Body of pancreas (tissue), 4 donors: ENCODE measurements around the gene C16orf92. TPM values are rescaled to one million over a fixed set of nuclear protein-coding genes. Genes with fewer than 3 reads are reported as not detected.

Experiments
- ATAC-seq: fragments of 150-250 bp; one replicate; pipeline ENCODE4 v1.9.1; 2016
- DNase-seq, 4 donors: peaks; one replicate each; pipeline ENCODE4 v3.0.0-alpha.2; 2019
- H3K27ac ChIP-seq, 4 donors: fragments of 200-600 bp; sonication (generic); 1 replicate in 3 of 4; 2 replicates in 1 of 4; pipeline versions ENCODE4 v1.5.1 to v1.6.1; 2016 to 2019; ENCODE audit warnings: mild to moderate bottlenecking in 1 of 4, mixed read lengths in 1 of 4, moderate library complexity in 1 of 4
- H3K27me3 ChIP-seq, 2 donors: fragments of 200-600 bp; sonication (generic); one replicate each; pipeline ENCODE4 v1.6.0; 2016; ENCODE audit warnings: mild to moderate bottlenecking in 1 of 2
- H3K36me3 ChIP-seq, 2 donors: fragments of 200-600 bp; sonication (generic); replicated peaks in 1 of 2; 2 replicates each; pipeline ENCODE4 v1.5.1; 2016; ENCODE audit warnings: low read depth in 2 of 2; ENCODE audit not compliant: insufficient read depth in 1 of 2
- H3K4me1 ChIP-seq: fragments of 200-600 bp; sonication (generic); one replicate; pipeline ENCODE4 v1.6.0; 2016
- H3K4me3 ChIP-seq, 2 donors: fragments of 200-600 bp; sonication (generic); 1 replicate in 1 of 2; 2 replicates in 1 of 2; pipeline ENCODE4 v1.5.1; 2016 to 2019
- H3K9me3 ChIP-seq, 3 donors: fragments of 200-600 bp; sonication (generic); 1 replicate in 2 of 3; 2 replicates in 1 of 3; pipeline ENCODE4 v1.5.1; 2016
- POLR2A ChIP-seq, 3 donors: fragments of 450-650 bp; IDR thresholded peaks; one replicate each; pipeline ENCODE4 v1.6.1; 2016; ENCODE audit warnings: antibody characterized with exemption in 3 of 3, mild to moderate bottlenecking in 2 of 3
- WGBS, 2 donors: methylation state at CpG; one replicate each; pipeline ENCODE4 v1.1.5; 2017; 5-methylcytosine and 5-hydroxymethylcytosine counted together
- intact Hi-C: fragments of 100-400 bp; cut with DNase I; formaldehyde crosslinking; loops from one replicate; pipeline ENCODE4 v1.15.1; 2023
- total RNA-seq, 2 donors: library from RNA; depleted of rRNA; stranded (reverse); fragments of >200 nt; gene quantifications; one replicate each; pipeline ENCODE4 v1.1.0, GENCODE V29; 2016
- TF ChIP-seq, protein P1 (sequence below), 7 experiments: fragments of 450-650 bp in 4 of 7; fragments of 200-600 bp in 3 of 7; sonication (generic) in 3 of 7; IDR thresholded peaks; one replicate each; pipeline ENCODE4 v1.5.1; 2016 to 2019; ENCODE audit warnings: antibody characterized with exemption in 7 of 7

Gene C16orf92
- total RNA-seq, 2 donors from 2014 or later, result not detected

DNA sequence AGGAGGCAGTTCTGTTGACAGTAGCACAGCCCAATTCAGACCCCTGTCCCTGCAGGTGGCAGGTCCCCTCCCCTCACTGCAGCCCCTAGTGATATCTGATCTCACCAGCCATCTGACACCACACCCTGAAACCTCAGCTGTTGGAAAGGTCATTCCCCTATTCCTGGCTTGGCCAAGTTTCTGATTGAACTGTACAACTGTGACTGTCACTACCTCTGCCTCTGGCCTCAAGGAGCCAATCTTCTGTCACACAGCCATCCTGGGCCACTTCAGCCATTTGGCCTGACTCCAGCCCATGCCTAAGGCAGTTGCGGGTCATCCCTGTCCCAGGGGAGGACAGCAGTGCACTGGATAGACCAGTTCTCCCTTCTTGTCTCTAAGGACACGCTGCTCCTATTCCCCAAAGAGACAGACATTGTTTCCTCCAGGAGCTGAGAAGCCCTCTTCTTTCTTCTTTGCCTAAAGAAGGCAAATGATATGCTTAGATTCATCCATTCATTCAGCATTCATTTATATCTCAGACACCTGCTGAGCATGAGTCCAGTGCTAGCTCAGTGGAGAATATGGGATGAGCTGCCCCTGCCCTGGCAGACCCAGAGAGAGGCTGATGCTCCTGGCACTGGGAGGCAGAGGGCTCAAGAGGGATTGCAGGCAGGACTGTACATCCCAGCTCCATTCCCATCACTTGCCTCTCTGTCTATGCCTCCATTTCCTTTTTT, 38.0 kb downstream of the C16orf92 start:
- Histone ChIP-seq H3K4me1 (peaks cover 15% of the 10 kb centered on the region), H3K36me3 (no peaks in the 10 kb centered on the region), H3K27me3 (no peaks in the 10 kb centered on the region), H3K27ac (no peak overlapping the region), H3K9me3 (no peaks in the 10 kb centered on the region), H3K4me3 (no peak overlapping the region)
- TF ChIP-seq, protein P1, sequence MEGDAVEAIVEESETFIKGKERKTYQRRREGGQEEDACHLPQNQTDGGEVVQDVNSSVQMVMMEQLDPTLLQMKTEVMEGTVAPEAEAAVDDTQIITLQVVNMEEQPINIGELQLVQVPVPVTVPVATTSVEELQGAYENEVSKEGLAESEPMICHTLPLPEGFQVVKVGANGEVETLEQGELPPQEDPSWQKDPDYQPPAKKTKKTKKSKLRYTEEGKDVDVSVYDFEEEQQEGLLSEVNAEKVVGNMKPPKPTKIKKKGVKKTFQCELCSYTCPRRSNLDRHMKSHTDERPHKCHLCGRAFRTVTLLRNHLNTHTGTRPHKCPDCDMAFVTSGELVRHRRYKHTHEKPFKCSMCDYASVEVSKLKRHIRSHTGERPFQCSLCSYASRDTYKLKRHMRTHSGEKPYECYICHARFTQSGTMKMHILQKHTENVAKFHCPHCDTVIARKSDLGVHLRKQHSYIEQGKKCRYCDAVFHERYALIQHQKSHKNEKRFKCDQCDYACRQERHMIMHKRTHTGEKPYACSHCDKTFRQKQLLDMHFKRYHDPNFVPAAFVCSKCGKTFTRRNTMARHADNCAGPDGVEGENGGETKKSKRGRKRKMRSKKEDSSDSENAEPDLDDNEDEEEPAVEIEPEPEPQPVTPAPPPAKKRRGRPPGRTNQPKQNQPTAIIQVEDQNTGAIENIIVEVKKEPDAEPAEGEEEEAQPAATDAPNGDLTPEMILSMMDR (IDR thresholded peaks at IDR 0.05), result no peak
- no peak for TF ChIP-seq POLR2A (IDR thresholded peaks at IDR 0.05)
- ATAC-seq (no peak), DNase-seq (no peak)
- WGBS, 2 donors, result 60 to 67% methylated on average over 2 of the region's 2 CpGs
- intact Hi-C loops, result no loop called here

DNA sequence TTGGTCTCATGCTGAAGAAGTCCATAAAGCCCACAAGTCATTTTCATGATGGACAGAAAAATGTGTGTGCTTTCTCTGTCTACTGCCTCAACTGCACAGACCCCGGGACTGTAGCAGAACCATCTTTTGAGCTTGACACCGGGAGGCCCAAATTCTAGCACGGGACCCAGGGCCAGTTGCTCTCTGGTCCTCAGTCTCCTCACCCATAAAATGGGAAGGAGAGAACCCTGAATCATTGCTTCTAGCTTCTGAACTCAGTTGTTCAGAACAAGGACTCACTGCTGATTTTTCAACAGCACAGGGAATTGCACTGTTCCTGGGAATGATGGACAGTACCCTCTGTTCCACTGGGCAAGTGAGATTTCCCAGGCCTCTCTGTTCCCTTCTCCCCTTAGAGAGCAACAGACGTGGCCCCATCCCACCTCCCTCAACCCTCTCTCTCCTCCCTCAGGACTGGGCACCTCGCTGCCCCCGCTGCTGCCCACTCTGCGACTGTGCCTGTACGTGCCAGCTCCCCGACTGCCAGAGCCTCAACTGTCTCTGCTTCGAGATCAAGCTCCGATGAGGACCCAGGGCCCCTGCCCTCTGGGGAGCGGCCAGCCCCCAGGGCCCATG, 40.4 kb downstream of the C16orf92 start:
- Histone ChIP-seq H3K4me3 (no peak overlapping the region), H3K36me3 (peaks cover 0 to 5% of the 10 kb centered on the region in 2 donors), H3K27ac (peak overlapping the region; percentile 86 to 99 (median 94)), H3K9me3 (no peaks in the 10 kb centered on the region), H3K4me1 (peaks cover 30% of the 10 kb centered on the region), H3K27me3 (no peaks in the 10 kb centered on the region)
- TF ChIP-seq POLR2A (IDR thresholded peaks at IDR 0.05), result no peak
- TF ChIP-seq, protein P1 (IDR thresholded peaks at IDR 0.05), result no peak
- no peak for DNase-seq
- no peak for ATAC-seq
- 59 to 87% methylated on average over 7 to 12 of the region's 12 CpGs for WGBS, 2 donors
- intact Hi-C loops, result no loop called here

DNA sequence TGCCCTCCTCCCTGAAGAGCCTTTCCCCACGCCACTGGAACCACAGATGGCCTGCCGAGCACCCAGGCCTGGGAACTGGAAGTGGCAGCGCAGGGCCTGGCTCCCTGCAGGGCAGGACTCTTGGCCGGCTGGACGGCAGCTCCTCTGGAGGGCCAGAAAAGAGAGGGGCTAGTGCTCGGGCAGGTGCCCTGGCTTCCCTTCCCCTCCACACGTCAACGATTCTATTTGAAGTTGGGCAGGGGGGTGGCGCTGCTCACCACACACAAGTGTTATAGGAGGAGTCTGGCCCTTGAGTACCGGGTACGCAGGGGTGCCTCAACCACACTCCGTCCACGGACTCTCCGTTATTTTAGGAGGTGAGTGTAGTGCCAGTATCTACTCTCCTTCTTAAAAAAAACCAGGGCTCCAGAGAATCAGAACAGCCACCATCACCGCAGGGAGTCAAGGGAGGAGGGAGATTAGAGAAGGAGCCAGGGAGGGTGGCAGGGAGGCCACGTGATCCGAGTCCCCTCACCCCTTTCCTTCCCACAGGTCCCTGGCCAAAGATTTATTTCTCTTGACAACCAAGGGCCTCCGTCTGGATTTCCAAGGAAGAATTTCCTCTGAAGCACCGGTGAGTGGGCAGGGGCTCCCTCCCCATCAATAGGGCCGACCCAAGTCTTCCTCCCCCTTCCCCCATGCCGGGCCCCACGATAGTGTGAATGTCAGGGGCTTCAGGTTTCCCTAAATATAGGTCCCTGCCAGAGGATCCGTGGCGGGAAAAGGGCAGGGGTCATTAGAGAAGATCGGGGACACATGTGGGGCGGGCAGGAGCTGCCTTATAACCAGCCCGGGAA, 41.1 kb downstream of the C16orf92 start:
- Histone ChIP-seq H3K9me3 (no peaks in the 10 kb centered on the region), H3K4me3 (peak overlapping the region; percentile 29 to 42), H3K27ac (peak overlapping the region; percentile 86 to 99 (median 94)), H3K27me3 (no peaks in the 10 kb centered on the region), H3K36me3 (peaks cover 0 to 9% of the 10 kb centered on the region in 2 donors), H3K4me1 (peaks cover 37% of the 10 kb centered on the region)
- intact Hi-C loops, result no loop called here
- peak; percentile 21 to 61 (median 56) for TF ChIP-seq POLR2A (IDR thresholded peaks at IDR 0.05)
- TF ChIP-seq, protein P1 (IDR thresholded peaks at IDR 0.05), result peak in 6 of 7 experiments; percentile 20 to 59 (median 46)
- DNase-seq (peak; percentile 75 to 85 (median 84)), ATAC-seq (peak; percentile 25)
- WGBS, 2 donors, result 3 to 4% methylated on average over 16 to 27 of the region's 27 CpGs

DNA sequence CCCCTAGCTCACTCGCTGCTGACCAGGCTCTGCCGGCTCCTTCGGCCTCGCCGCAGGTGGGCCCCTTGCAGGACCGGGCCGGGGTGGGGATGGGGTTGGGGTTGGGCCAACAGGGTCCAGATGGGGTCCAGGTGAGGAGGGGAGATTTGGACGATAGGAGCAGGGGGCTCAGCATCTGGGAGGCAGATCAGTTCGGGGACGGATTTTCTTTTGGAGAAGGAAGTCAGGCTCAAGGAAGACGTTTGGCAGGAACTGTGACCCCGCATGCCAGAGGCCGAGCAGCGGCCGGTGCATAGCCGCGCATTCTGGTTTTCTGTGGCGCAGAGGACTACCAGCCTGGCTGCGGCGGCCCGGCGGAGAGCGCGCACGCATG, 41.7 kb downstream of the C16orf92 start:
- Histone ChIP-seq H3K4me1 (peaks cover 40% of the 10 kb centered on the region), H3K9me3 (no peaks in the 10 kb centered on the region), H3K4me3 (peak overlapping the region; percentile 29 to 42), H3K27me3 (no peaks in the 10 kb centered on the region), H3K36me3 (peaks cover 5 to 13% of the 10 kb centered on the region in 2 donors), H3K27ac (peak overlapping the region; percentile 86 to 99 (median 94))
- intact Hi-C loops, result no loop called here
- TF ChIP-seq, protein P1 (IDR thresholded peaks at IDR 0.05), result no peak
- peak in 2 of 3 donors; percentile 5 to 44 for TF ChIP-seq POLR2A (IDR thresholded peaks at IDR 0.05)
- ATAC-seq (no peak), DNase-seq (peak in 1 of 4 donors; percentile 32)
- 1 to 2% methylated on average over 9 to 25 of the region's 25 CpGs for WGBS, 2 donors
